Measurements from ENCODE around the gene OOSP4A. TPM values are rescaled to one million over a fixed set of nuclear protein-coding genes. Genes with fewer than 3 reads are reported as not detected.

The OOSP4A gene
- total and polyA plus RNA-seq, 7 donors: not detected

GRCh38 chr11:59957094-59957493, 6.7 kb upstream of the OOSP4A start:
- H3K36me3 ChIP-seq: no peaks in the 10 kb centered on the region
- H3K27ac ChIP-seq: no peak overlapping the region
- WGBS, 2 donors: 81 to 88% methylated on average over 4 of the region's 4 CpGs
- H3K4me3 ChIP-seq: no peak overlapping the region
- no peak for TF ChIP-seq EP300 (IDR thresholded peaks at IDR 0.05)
- TF ChIP-seq CTCF (IDR thresholded peaks at IDR 0.05): no peak
- no peak for TF ChIP-seq POLR2A (IDR thresholded peaks at IDR 0.05)
- no peak for TF ChIP-seq POLR2AphosphoS5 (IDR thresholded peaks at IDR 0.05)
- DNase-seq: no peak
- intact Hi-C loops (cut with DNase I): no loop called here
- H3K9me3 ChIP-seq: no peaks in the 10 kb centered on the region
- no peaks in the 10 kb centered on the region for H3K27me3 ChIP-seq
- H3K4me1 ChIP-seq: peaks cover 0 to 6% (median 0%) of the 10 kb centered on the region in 4 donors

- H3K27ac ChIP-seq: no peak overlapping the region
- H3K36me3 ChIP-seq: no peaks in the 10 kb centered on the region
- H3K27me3 ChIP-seq: no peaks in the 10 kb centered on the region
- intact Hi-C loops (cut with DNase I): no loop called here
- H3K4me1 ChIP-seq: peaks cover 0 to 6% (median 0%) of the 10 kb centered on the region in 4 donors
- H3K4me3 ChIP-seq: no peak overlapping the region
- H3K9me3 ChIP-seq: no peaks in the 10 kb centered on the region
- TF ChIP-seq POLR2A (IDR thresholded peaks at IDR 0.05) (no peak), CTCF (IDR thresholded peaks at IDR 0.05) (no peak), EP300 (IDR thresholded peaks at IDR 0.05) (no peak), POLR2AphosphoS5 (IDR thresholded peaks at IDR 0.05) (no peak)
- DNase-seq: no peak
- 46 to 64% methylated on average over 9 of the region's 9 CpGs for WGBS, 2 donors
These were observed 3.1 kb upstream of the OOSP4A start for GRCh38 chr11:59960502-59961381.

- Histone ChIP-seq H3K27ac (no peak overlapping the region), H3K4me1 (peaks cover 0 to 4% (median 0%) of the 10 kb centered on the region in 4 donors), H3K9me3 (no peaks in the 10 kb centered on the region), H3K36me3 (no peaks in the 10 kb centered on the region), H3K4me3 (no peak overlapping the region), H3K27me3 (no peaks in the 10 kb centered on the region)
- 17 to 65% methylated on average over 2 of the region's 2 CpGs for WGBS, 2 donors
- TF ChIP-seq POLR2A (IDR thresholded peaks at IDR 0.05) (no peak), EP300 (IDR thresholded peaks at IDR 0.05) (no peak), POLR2AphosphoS5 (IDR thresholded peaks at IDR 0.05) (no peak), CTCF (IDR thresholded peaks at IDR 0.05) (no peak)
- DNase-seq: no peak
- intact Hi-C loops (cut with DNase I): no loop called here
These were observed 1.7 kb upstream of the OOSP4A start for GRCh38 chr11:59962107-59962482.

- DNase-seq: no peak
- Histone ChIP-seq H3K4me1 (no peaks in the 10 kb centered on the region), H3K4me3 (no peak overlapping the region), H3K27me3 (no peaks in the 10 kb centered on the region), H3K9me3 (no peaks in the 10 kb centered on the region), H3K27ac (no peak overlapping the region), H3K36me3 (no peaks in the 10 kb centered on the region)
- TF ChIP-seq POLR2AphosphoS5 (IDR thresholded peaks at IDR 0.05) (no peak), EP300 (IDR thresholded peaks at IDR 0.05) (no peak), CTCF (IDR thresholded peaks at IDR 0.05) (no peak), POLR2A (IDR thresholded peaks at IDR 0.05) (no peak)
- 83 to 90% methylated on average over 7 of the region's 7 CpGs for WGBS, 2 donors
- intact Hi-C loops (cut with DNase I): no loop called here
These were observed 1.6 kb downstream of the OOSP4A start for GRCh38 chr11:59965424-59965823.

All from sigmoid colon (tissue), 7 donors.